IMR-90 (cell line): ENCODE results near the gene NPHS1.
"Not testable (repeated sequence)": the region's sequence is repeated elsewhere in the genome, so short reads cannot be mapped to it uniquely, and the experiment has no call there.

Experiments
- CEBPB ChIP-seq: IDR thresholded peaks from 2 replicates; pipeline ENCODE4 v1.6.1; 2012; ENCODE audit warnings: low read depth, low read length, improper control_type of control experiment
- FOS ChIP-seq: fragments of 150-350 bp; IDR thresholded peaks from 2 replicates; pipeline ENCODE4 v1.6.1; 2016; ENCODE audit warnings: low read depth, low read length
- MAZ ChIP-seq: IDR thresholded peaks from 2 replicates; pipeline ENCODE4 v1.6.1; 2012; ENCODE audit warnings: low read depth, mild to moderate bottlenecking, low read length, improper control_type of control experiment, moderate library complexity, borderline replicate concordance
- MXI1 ChIP-seq: IDR thresholded peaks from 2 replicates; pipeline ENCODE4 v1.6.1; 2012; ENCODE audit warnings: low read depth, mild to moderate bottlenecking, low read length, moderate library complexity, borderline replicate concordance
- POLR2A ChIP-seq: IDR thresholded peaks from 2 replicates; pipeline ENCODE4 v1.6.1; 2012; ENCODE audit warnings: mild to moderate bottlenecking, low read depth, low read length
- RFX5 ChIP-seq: IDR thresholded peaks from 2 replicates; pipeline ENCODE4 v1.8.0; 2012; ENCODE audit warnings: low read depth, mild to moderate bottlenecking, low read length, moderate library complexity
- TF ChIP-seq, protein P1 (sequence below): conservative IDR thresholded peaks from 2 replicates; pipeline ENCODE4 v1.5.1; 2012; ENCODE audit warnings: mild to moderate bottlenecking, low read depth, low read length, improper control_type of control experiment

- TF ChIP-seq, protein P1, sequence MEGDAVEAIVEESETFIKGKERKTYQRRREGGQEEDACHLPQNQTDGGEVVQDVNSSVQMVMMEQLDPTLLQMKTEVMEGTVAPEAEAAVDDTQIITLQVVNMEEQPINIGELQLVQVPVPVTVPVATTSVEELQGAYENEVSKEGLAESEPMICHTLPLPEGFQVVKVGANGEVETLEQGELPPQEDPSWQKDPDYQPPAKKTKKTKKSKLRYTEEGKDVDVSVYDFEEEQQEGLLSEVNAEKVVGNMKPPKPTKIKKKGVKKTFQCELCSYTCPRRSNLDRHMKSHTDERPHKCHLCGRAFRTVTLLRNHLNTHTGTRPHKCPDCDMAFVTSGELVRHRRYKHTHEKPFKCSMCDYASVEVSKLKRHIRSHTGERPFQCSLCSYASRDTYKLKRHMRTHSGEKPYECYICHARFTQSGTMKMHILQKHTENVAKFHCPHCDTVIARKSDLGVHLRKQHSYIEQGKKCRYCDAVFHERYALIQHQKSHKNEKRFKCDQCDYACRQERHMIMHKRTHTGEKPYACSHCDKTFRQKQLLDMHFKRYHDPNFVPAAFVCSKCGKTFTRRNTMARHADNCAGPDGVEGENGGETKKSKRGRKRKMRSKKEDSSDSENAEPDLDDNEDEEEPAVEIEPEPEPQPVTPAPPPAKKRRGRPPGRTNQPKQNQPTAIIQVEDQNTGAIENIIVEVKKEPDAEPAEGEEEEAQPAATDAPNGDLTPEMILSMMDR, result not testable (repeated sequence)
- TF ChIP-seq CEBPB, POLR2A, MXI1, MAZ, FOS, RFX5: not testable (repeated sequence)
These were observed 39.5 kb upstream of the NPHS1 start for GRCh38 chr19:35891819-35892218.
